GM10266 (cell line): ENCODE data around the gene PLBD2.
A peak's percentile ranks its signal among the peaks of the same experiment; 100 is the strongest.

Source experiments
- DNase-seq: peaks from one replicate; pipeline ENCODE4 v3.0.0; 2012; ENCODE audit errors: extremely low spot score
- TF ChIP-seq, protein P1 (sequence below): IDR thresholded peaks from 2 replicates; pipeline ENCODE4 v1.5.1; 2012; ENCODE audit warnings: mild to moderate bottlenecking, low read depth; ENCODE audit not compliant: control insufficient read depth, insufficient read depth; ENCODE audit errors: missing control alignments

PLBD2 gene

DNA sequence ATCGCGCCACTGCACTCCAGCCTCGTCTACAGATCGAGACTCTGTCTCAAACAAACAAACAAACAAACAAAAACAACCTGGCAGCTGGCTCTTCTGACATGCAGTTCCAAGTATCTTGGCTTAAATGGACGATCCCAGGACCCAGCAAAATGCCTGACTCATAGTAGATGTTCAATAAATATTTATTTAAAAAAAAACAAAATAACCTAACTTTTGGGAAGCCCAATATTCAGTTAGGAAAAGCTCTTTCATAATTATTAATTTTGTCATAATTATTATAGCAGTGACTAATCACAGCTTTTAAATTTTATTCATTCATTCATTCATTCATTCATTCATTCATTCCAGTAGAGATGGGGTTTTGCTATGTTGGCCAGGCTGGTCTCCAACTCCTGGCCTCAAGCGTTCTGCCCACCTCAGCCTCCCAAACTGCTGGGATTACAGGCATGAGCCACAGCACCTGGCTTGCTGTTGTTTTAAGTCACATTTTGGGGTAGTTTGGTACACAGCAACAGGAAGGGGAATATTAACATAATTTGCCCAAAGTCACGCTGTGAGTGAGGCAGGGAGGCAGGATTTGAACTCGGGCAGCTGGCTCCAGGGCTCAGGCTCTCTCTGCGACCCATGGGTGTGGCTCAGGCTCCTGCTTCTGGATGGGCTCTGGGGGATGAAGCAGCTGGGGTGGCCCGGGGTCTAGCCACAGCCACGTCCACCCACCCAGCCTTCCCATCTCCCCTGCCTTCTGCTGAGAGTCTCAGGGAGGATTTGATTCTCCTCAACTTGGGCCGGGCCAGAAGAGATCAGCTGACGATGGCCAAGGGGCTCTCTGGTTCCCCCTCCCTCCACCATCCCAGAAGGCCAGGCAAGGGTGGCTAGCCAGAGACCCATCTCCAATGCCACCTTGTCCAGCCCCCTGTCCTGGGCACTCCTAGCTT, 42.9 kb downstream of the PLBD2 start:
- no peak for DNase-seq
- TF ChIP-seq, protein P1, sequence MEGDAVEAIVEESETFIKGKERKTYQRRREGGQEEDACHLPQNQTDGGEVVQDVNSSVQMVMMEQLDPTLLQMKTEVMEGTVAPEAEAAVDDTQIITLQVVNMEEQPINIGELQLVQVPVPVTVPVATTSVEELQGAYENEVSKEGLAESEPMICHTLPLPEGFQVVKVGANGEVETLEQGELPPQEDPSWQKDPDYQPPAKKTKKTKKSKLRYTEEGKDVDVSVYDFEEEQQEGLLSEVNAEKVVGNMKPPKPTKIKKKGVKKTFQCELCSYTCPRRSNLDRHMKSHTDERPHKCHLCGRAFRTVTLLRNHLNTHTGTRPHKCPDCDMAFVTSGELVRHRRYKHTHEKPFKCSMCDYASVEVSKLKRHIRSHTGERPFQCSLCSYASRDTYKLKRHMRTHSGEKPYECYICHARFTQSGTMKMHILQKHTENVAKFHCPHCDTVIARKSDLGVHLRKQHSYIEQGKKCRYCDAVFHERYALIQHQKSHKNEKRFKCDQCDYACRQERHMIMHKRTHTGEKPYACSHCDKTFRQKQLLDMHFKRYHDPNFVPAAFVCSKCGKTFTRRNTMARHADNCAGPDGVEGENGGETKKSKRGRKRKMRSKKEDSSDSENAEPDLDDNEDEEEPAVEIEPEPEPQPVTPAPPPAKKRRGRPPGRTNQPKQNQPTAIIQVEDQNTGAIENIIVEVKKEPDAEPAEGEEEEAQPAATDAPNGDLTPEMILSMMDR: no peak

DNA sequence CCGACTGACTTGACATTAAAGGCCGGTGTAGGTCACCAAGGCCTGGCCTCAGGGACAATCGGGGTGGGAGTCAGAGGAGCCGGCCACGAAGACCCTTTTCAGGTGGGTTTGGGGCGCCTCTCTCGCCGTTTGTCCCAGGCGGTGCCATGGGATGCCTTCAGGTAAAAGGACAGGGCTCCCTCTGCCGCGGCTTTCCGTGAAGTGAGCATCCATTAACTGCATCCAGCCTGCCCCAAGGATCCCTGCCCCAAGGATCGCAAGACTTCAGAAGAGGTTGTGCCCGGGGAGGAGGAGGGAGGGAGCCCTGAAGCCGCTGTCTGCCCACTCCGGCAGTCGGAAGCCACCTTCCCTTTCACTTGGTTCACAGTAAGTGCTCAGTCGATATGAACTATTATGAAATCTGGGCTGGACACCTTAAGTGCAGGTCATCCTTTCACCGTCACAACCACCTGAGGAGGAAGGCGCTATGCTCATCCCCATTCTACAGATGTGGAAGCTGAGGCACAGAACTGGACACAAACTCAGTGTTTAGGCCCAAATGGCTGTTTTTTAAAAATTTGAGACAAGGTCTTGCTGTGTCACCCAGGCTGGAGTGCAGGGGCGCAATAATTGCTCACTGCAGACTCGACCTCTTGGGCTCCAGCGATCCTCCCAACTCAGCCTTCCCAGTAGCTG, 44.3 kb downstream of the PLBD2 start:
- TF ChIP-seq, protein P1: no peak
- no peak for DNase-seq

DNA sequence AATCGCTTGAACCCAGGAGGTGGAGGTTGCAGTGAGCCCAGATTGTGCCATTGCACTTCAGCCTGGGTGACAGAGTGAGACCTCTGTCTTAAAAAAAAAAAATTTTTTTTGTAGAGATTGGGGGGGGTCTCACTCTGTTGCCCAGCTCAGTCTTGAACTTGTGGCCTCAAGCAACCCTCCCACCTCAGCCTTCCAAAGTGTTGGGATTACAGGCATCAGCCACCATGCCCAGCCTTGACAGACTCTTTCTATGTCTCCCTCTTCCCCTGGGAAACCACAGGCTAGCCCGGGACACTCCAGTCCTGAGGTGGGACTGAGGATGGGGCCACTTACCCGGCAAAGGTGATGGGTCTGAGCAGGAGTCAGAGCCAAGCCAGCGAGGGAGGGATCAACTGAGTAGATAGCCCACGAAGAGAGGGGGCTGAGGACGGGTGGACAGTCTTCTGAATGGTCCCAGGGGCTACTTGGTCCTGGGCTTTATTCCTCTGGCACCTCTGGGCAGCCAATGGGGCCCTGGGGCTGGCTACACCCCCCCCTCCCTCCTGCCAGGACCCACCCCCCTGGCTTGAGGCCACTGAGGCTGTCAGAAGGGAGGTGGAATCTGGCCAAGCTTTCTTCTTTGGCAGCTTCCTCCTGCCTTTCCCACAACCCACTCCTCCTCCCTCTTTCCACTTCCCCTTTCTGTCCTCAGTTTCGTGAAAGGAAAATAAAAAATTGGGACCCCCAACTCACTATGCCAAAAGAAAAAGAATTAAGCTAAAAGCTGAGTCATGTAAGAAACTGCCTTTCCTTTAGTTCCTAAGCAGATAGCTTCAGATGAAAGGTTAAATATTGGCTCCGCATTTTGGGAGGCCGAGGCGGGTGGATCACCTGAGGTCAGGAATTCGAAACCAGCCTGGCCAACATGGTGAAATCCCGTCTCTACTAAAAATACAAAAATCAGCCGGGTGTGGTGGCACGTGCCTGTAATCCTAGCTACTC, 45.3 kb downstream of the PLBD2 start, which contains the start of gene SDS:
Gene SDS, minus strand, starts transcription at position 453 of the 981 bp plus-strand sequence. CDS start 4,179 bp downstream, outside the sequence.
- TF ChIP-seq, protein P1: no peak
- peak; percentile 20 for DNase-seq

DNA sequence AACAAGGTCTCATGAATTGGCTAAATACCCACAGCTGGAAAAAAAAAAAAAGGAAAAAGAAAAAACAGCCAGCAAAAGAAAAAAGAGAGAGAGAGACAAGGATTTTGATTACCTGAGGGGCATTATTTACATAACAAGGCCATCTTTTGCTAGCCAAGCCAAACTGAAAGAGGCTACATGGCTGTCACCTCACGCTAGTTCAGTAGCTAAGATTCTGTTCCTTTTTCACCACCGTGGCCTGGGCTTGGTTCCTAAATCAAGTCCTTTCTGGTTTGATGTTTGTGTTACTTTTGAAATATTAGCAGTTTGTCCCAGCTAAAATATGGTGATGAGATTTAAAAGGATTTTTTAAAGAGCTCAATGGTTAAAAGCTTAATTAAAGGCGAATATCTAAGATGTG, 47.3 kb downstream of the PLBD2 start:
- no peak for DNase-seq

DNA sequence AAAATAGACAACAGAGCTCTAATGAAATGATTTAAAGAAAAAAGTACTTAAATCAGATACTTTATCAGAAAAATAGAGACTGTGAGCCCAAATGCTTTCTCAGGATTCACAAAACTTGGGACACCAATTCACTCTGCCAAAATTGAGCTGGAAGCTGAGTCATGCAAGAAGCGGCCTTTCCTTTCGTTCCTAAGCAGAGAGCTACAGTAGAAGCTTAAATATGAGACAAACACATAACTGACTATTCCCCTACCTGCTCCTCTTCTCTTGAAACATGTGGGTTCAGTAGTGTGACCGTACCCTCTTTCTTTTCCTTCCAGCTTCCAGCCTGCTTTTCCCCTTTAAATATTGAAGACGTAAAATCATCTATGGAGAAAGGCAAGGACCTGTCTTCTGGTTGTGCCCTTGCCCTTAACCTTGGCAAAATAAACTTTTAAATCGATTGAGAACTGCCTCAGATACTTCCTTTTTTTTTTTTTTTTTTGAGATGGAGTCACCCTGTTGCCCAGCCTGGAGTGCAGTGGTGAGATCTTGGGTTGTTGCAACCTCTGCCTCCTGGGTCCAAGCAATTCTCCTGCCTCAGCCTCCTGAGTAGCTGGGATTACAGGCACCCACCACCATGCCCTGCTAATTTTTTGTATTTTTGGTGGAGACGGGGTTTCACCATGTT, 49.7 kb downstream of the PLBD2 start:
- DNase-seq: no peak

More for the DNA sequence above, 47.3 kb downstream of the PLBD2 start:
- TF ChIP-seq, protein P1: no peak

More for the DNA sequence above, 49.7 kb downstream of the PLBD2 start:
- TF ChIP-seq, protein P1: no peak
